Neutrophil (primary cell): ENCODE results near the gene CEACAM20.
"Not testable (repeated sequence)": the region's sequence is repeated elsewhere in the genome, so short reads cannot be mapped to it uniquely, and the experiment has no call there.

Experiments used
- H3K27ac ChIP-seq: fragments of 200-600 bp; sonication (generic); 2 replicates; pipeline ENCODE4 v1.5.1; 2016; ENCODE audit warnings: mild to moderate bottlenecking, moderate library complexity
- H3K27me3 ChIP-seq: fragments of 200-600 bp; sonication (generic); 2 replicates; pipeline ENCODE4 v1.6.0; 2016; ENCODE audit warnings: mild to moderate bottlenecking
- H3K36me3 ChIP-seq: fragments of 200-600 bp; sonication (generic); 2 replicates; pipeline ENCODE4 v1.5.1; 2017
- H3K4me1 ChIP-seq, 2 experiments: fragments of 200-600 bp in 1 of 2; sonication (generic) in 1 of 2; 1 replicate in 1 of 2; 2 replicates in 1 of 2; pipeline versions ENCODE4 v1.5.1 to v1.6.1; 2013 to 2016; ENCODE audit warnings: low read depth in 1 of 2, low read length in 1 of 2, mild to moderate bottlenecking in 1 of 2, moderate library complexity in 1 of 2; ENCODE audit not compliant: control insufficient read depth in 1 of 2, insufficient read depth in 1 of 2
- H3K4me3 ChIP-seq, 2 experiments: fragments of 200-600 bp in 1 of 2; sonication (generic) in 1 of 2; 1 replicate in 1 of 2; 2 replicates in 1 of 2; pipeline ENCODE4 v1.5.1; 2013 to 2016; ENCODE audit warnings: low read depth in 1 of 2, low read length in 1 of 2, mild to moderate bottlenecking in 1 of 2, moderate library complexity in 1 of 2
- H3K9me3 ChIP-seq: fragments of 200-600 bp; sonication (generic); 2 replicates; pipeline ENCODE4 v1.5.1; 2016
- CTCF ChIP-seq: fragments of 200-600 bp; sonication (generic); IDR thresholded peaks from 2 replicates; pipeline ENCODE4 v1.5.1; 2016; ENCODE audit warnings: antibody characterized with exemption

The CEACAM20 gene

DNA sequence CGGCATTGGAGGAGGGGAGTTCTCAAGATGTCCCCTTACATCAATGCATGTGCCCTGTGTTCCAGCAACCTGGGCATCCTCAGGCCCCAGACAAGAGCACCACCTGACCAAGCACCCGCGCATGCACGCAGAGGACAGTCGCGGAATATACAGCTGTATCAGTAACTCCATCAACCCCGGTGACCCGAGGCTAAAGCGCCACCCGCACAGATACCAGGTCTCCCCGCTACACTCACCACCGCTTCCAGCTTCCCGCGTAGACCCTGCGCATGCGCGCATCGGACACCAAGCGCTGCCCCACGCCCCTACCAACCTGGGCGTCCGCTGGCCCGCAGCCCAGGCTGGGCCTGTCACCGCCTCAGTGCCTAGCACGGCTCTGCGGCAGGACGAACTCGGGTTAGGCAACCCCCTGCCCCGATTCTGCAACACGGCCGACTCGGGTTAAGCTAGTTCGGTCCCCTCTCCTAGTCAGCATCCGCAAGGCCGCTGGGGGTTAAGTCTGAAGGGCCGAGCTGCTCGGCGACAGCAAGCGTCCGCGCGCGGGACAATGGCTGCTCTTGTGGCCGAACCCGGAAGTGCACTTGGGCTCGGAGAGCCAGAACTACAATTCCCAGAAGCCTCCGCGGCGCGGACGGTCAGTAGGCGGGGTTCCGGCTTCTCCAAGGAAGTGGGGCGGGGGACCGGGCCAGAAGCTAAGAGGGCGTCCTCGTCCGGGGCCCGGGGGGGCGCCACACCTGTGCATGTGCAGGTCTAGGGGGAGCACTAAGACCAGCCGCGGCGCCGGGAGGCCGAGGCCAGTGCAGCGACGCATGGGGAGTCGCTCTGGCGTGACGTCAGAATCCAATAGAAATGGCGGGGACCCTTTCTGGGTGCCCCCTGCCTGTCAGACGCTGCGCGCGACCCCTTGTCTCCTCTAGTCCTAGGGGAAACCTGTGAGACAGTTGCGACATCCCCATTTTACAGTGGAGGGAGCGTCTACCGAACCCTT is 29.2 kb downstream of the CEACAM20 start, which contains the start of gene ZNF180:
TSS of gene ZNF180 (minus strand) at position 561 of the 988 bp plus-strand sequence. CDS start 3,188 bp downstream, outside the sequence.
- Histone ChIP-seq H3K9me3 (peaks cover 6% of the 10 kb centered on the region), H3K4me1 (peaks cover 17 to 20% of the 10 kb centered on the region in 2 experiments), H3K36me3 (peaks cover 16% of the 10 kb centered on the region), H3K27me3 (peaks cover 44% of the 10 kb centered on the region), H3K4me3 (peak within 1 kb of the TSS; percentile 95 to 96), H3K27ac (peak within 1 kb of the TSS; percentile 91)
- peak; percentile 69 for TF ChIP-seq CTCF

DNA sequence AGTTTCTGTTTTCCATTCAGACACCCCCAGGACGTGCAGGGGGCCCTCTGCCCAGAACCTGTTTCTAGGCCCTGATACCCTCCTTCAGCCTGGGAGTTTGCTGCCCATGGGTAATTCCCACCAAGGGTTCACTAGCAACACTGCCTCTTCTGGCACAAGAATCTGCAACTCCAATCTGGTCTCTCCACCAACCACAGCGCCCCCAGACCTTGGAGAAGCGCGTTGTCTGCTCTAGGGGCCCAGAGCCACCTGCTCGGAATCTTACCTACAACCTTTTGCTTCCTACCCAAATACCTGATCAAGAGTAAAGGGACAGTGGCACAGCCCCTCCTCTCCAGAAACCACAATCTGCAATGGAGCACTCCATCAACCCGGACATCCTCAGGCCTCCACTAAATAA is 29.9 kb downstream of the CEACAM20 start:
- Histone ChIP-seq H3K4me3 (peak overlapping the region; percentile 95 to 96), H3K27me3 (peaks cover 37% of the 10 kb centered on the region), H3K4me1 (peaks cover 17 to 20% of the 10 kb centered on the region in 2 experiments), H3K36me3 (peaks cover 23% of the 10 kb centered on the region), H3K9me3 (peaks cover 11% of the 10 kb centered on the region), H3K27ac (peak overlapping the region; percentile 91)
- no peak for TF ChIP-seq CTCF

GRCh38 chr19:44498988-44499387 is 30.5 kb downstream of the CEACAM20 start:
- Histone ChIP-seq H3K9me3 (peaks cover 14% of the 10 kb centered on the region), H3K4me3 (peak overlapping the region in 1 of 2 experiments; percentile 95), H3K36me3 (peaks cover 29% of the 10 kb centered on the region)

GRCh38 chr19:44496711-44497110 is 32.8 kb downstream of the CEACAM20 start:
- no peak overlapping the region for H3K4me3 ChIP-seq
- TF ChIP-seq CTCF, result no peak
- H3K9me3 ChIP-seq, result peaks cover 33% of the 10 kb centered on the region
- no peak overlapping the region for H3K27ac ChIP-seq
- H3K27me3 ChIP-seq, result peaks cover 8% of the 10 kb centered on the region
- peaks cover 46% of the 10 kb centered on the region for H3K36me3 ChIP-seq
- peaks cover 17 to 20% of the 10 kb centered on the region in 2 experiments for H3K4me1 ChIP-seq

More at GRCh38 chr19:44498988-44499387, 30.5 kb downstream of the CEACAM20 start:
- no peak overlapping the region for H3K27ac ChIP-seq
- peaks cover 31% of the 10 kb centered on the region for H3K27me3 ChIP-seq
- no peak for TF ChIP-seq CTCF
- H3K4me1 ChIP-seq, result peaks cover 17 to 20% of the 10 kb centered on the region in 2 experiments

DNA sequence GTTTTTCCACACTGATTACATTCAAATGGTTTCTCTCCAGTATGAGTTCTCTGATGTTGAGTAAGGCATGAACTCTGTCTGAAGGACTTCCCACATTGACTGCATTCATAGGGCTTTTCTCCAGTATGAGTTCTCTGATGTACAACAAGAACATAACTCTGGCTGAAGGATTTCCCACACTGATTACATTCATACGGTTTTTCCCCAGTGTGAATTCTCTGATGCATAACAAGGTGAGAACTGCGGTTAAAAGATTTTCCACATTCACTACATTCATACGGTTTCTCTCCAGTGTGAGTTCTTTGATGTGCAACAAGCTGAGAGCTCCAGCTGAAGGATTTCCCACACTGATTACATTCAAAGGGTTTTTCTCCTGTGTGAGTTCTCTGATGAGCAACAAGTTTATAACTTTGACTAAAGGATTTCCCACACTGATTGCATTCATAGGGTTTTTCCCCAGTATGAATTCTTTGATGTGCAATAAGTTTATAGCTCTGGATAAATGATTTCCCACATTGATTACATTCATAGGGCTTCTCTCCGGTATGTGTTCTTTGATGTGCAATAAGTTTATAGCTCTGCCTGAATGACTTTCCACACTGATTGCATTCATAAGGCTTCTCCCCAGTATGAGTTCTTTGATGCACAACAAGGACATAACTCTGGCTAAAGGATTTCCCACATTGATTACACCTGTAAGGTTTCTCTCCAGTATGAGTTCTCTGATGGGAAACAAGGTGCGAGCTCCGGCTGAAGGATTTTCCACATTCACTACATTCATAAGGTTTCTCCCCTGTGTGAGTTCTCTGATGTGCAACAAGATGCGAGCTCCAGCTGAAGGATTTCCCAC is 52.7 kb downstream of the CEACAM20 start:
- no peak for TF ChIP-seq CTCF
- H3K4me1 ChIP-seq, result no peaks in the 10 kb centered on the region
- peaks cover 87% of the 10 kb centered on the region for H3K9me3 ChIP-seq

DNA sequence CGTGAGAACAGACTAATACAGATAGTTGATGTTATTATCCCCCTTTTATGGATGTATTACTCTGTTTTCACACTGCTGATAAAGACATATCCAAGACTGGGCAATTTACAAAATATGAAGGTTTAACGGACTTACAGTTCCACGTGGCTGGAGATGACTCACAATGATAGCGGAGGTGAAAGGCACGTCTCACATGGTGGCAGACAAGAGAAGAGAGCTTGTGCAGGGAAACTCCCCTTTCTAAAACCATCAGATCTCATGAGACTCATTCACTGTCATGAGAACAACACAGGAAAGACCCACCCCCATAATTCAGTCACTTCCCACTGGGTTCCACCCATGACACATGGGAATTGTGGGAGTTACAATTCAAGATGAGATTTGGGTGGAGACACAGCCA is 60.7 kb downstream of the CEACAM20 start:
- peaks cover 21% of the 10 kb centered on the region for H3K9me3 ChIP-seq
- not testable (repeated sequence) for H3K4me1 ChIP-seq, H3K36me3 ChIP-seq, H3K27ac ChIP-seq, H3K27me3 ChIP-seq, H3K4me3 ChIP-seq

More for the DNA sequence above, 52.7 kb downstream of the CEACAM20 start:
- no peaks in the 10 kb centered on the region for H3K27me3 ChIP-seq
- peaks cover 40% of the 10 kb centered on the region for H3K36me3 ChIP-seq
- no peak overlapping the region for H3K4me3 ChIP-seq
- H3K27ac ChIP-seq, result no peak overlapping the region

DNA sequence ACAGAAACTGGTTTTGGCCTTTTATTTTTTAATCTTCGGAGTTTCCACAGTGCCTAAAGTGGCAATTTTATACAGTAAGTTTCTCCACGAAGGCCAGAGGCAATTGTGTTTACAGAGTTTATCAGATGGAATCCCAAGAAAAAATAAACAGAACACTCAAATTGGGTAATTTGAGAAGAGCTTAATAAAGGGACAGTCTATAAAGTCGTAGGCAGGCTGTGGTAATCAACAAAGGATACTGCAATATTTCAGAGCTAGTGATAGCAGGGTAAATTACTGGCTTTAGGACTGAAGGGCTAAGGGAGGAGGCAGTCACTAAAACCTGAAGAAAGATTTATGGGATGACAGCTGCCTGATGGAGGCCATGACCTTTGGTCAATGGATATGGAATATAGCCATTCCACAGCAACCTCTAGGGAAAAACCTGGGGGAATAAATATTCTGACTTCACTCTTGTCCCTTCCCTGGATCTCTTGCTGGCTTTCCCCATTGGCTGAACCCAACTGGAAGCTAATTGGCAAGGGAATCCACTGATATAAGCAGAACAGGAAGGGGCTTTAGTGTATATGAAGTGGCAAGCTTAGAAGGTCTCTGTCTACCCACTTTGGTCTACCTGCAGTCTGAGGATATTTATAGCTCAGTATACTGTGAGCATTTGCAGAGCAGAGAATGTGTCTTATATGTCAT is 66.7 kb downstream of the CEACAM20 start:
- H3K36me3 ChIP-seq, H3K4me3 ChIP-seq, H3K4me1 ChIP-seq, H3K9me3 ChIP-seq, H3K27ac ChIP-seq, H3K27me3 ChIP-seq: not testable (repeated sequence)
